Activated T-cell treated with anti-CD3 and anti-CD28 coated beads, Interleukin-2, amount 50 U/mL, for 24 hours (primary cell): ENCODE results near the gene EML1.

Experiments used
- DNase-seq: peaks from one replicate; pipeline ENCODE4 v3.0.0-alpha.2; 2020
- H3K27ac Mint-ChIP-seq: 2 replicates; pipeline ENCODE4 v1.8.0; 2020; ENCODE audit warnings: mild to moderate bottlenecking, mixed read lengths
- H3K27me3 Mint-ChIP-seq: 2 replicates; pipeline ENCODE4 v1.8.0; 2020; ENCODE audit warnings: mixed read lengths
- H3K36me3 Mint-ChIP-seq: 2 replicates; pipeline ENCODE4 v1.8.0; 2020; ENCODE audit warnings: low read depth, mixed read lengths
- H3K4me1 Mint-ChIP-seq: 2 replicates; pipeline ENCODE4 v1.8.0; 2020; ENCODE audit warnings: low read depth, mixed read lengths
- H3K4me3 Mint-ChIP-seq: 2 replicates; pipeline ENCODE4 v1.8.0; 2020; ENCODE audit warnings: mild to moderate bottlenecking, moderate library complexity, mixed read lengths
- H3K9me3 Mint-ChIP-seq: 2 replicates; pipeline ENCODE4 v1.8.0; 2020; ENCODE audit warnings: mixed read lengths

EML1 gene

DNA sequence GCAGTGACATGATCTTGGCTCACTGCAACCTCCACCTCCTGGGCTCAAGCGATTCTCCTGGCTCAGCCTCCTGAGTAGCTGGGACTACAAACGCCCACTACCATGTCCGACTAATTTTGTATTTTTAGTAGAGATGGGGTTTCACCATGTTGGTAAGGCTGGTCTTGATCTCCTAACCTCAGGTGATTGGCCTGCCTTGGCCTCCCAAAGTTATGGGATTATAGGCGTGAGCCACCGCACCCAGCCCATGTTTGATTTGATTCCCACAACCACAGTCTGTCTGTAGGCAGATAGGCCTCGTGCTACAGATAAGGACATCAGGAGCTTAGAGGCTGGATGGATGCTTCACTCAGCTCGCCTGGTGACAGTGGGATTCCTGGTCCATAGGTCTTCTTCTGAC lies 23.0 kb downstream of the EML1 start:
- H3K27me3 Mint-ChIP-seq: peaks cover 39% of the 10 kb centered on the region
- H3K36me3 Mint-ChIP-seq: no peaks in the 10 kb centered on the region
- no peak overlapping the region for H3K4me3 Mint-ChIP-seq
- no peak overlapping the region for H3K27ac Mint-ChIP-seq
- DNase-seq: no peak
- no peaks in the 10 kb centered on the region for H3K9me3 Mint-ChIP-seq
- H3K4me1 Mint-ChIP-seq: peaks cover 14% of the 10 kb centered on the region

DNA sequence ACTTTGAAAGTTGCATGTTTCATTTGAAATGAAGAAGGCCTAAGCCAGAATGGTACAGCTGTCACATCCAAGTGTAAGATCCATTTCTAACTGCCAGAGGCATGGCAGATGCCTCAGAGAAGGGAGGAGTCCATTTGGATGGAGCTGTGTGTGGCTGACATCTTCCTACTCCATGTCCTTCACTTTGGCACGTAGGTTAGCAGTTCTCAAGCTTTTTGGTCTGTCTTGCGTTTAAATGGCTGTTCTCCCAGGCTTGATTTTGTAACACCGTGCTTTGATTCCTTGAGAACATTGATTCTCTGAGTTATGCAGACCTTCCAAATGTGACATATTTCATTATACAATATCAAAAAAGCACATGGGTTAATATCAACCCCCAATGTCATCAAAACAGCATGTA lies 23.4 kb downstream of the EML1 start:
- Mint-ChIP-seq H3K27ac (no peak overlapping the region), H3K9me3 (no peaks in the 10 kb centered on the region), H3K4me1 (peaks cover 17% of the 10 kb centered on the region), H3K4me3 (no peak overlapping the region), H3K27me3 (peaks cover 41% of the 10 kb centered on the region), H3K36me3 (no peaks in the 10 kb centered on the region)
- DNase-seq: no peak

DNA sequence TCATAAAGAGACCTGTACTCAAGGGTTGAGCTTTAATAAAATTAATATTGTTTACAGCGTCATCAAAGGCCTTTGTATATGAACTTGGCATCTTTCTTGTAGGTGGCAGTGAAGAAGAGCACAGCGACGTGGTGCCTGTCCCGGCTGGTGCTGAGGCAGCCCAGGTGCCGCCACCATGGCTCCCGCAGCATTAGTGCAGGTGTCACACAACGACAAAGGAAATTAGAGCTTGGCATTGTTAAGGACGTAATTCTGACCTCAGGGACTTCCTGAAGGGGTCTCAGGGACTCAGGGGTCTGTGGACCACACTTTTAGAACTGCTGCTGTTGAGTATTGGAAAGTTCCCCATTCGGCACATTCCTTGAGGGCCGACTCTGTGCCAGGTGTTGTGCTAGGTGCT lies 24.1 kb downstream of the EML1 start:
- Mint-ChIP-seq H3K27ac (no peak overlapping the region), H3K36me3 (no peaks in the 10 kb centered on the region), H3K4me3 (no peak overlapping the region), H3K9me3 (no peaks in the 10 kb centered on the region), H3K4me1 (peaks cover 24% of the 10 kb centered on the region), H3K27me3 (peaks cover 45% of the 10 kb centered on the region)
- DNase-seq: no peak

DNA sequence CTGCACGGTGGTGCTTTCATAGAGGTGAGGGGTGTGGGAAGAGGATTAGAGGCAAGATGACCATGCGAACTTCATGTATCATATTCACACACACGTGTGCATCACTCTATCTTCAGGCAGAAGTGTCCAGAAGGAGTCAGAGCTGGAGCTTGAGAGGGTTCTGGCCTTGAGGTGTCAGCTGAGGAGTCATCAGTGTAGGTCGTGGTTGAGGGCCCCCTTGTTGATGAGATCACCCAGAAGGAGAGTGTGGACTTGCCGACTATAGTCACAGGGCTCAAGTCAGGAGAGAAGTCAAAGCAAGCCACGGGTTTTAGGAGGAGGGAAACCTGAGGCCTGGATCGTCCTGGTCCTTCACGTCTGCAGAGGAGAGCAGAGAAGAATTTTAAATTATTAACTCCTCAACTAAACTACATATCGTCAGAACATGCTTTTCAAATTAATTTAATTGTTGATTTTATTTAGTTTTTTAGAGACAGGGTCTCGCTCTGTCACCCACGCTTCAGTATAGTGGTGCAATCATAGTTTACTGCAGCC lies 25.4 kb downstream of the EML1 start:
- Mint-ChIP-seq H3K9me3 (no peaks in the 10 kb centered on the region), H3K36me3 (no peaks in the 10 kb centered on the region), H3K4me1 (peaks cover 30% of the 10 kb centered on the region), H3K4me3 (no peak overlapping the region), H3K27ac (no peak overlapping the region), H3K27me3 (peaks cover 54% of the 10 kb centered on the region)
- DNase-seq: no peak

DNA sequence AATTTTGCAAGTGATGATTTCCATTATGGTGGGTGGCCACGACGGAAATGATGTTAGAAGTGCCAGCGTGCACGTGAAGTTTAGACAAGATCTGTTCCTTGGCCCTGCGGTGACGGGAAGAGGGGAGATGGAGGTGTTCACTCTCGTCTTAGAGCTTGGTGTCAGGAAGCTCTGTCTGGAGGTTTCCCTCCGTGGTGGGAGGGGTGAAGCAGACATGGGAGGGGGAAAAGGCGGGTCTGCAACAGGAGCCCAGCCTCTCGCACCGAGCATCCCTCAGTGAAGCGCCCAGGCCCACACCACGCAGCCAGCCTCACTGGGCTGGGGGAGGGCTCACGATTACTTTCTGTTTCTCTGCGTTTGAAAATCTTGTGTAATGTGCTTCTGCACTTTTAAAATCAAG lies 26.3 kb downstream of the EML1 start:
- Mint-ChIP-seq H3K27me3 (peaks cover 57% of the 10 kb centered on the region), H3K4me1 (peaks cover 30% of the 10 kb centered on the region), H3K9me3 (no peaks in the 10 kb centered on the region), H3K27ac (peak overlapping the region; percentile 2), H3K36me3 (no peaks in the 10 kb centered on the region), H3K4me3 (no peak overlapping the region)
- no peak for DNase-seq

DNA sequence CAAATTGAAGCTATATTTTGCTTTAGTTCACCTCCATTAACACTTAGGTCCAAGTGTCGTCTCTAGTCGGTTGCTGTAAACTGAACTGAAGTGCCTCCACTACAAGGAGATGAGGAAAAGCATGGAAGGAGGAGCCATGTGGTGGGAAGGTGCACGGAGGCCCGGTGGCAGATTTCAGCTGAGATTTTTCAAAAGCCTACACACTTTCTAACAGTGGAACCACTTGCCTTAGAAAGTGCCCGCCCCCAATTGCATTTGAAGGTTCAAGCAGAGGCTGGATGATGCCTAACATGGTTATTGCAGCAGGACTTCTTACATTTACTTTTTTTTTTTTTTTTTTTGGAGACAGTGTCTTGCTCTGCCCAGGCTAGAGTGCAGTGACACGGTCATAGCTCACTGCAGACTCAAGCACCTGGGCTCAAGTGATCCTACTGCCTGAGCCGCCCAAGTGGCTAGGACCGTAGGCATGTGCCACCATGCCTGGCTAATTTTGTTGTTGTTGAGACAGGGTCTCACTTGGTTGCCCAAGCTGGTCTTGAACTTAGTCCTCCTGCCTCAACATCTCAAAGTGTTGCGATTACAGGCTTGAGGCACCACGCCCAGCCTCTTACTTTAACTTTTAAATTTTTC lies 27.6 kb downstream of the EML1 start:
- no peaks in the 10 kb centered on the region for H3K36me3 Mint-ChIP-seq
- H3K27me3 Mint-ChIP-seq: peaks cover 62% of the 10 kb centered on the region
- peaks cover 30% of the 10 kb centered on the region for H3K4me1 Mint-ChIP-seq

DNA sequence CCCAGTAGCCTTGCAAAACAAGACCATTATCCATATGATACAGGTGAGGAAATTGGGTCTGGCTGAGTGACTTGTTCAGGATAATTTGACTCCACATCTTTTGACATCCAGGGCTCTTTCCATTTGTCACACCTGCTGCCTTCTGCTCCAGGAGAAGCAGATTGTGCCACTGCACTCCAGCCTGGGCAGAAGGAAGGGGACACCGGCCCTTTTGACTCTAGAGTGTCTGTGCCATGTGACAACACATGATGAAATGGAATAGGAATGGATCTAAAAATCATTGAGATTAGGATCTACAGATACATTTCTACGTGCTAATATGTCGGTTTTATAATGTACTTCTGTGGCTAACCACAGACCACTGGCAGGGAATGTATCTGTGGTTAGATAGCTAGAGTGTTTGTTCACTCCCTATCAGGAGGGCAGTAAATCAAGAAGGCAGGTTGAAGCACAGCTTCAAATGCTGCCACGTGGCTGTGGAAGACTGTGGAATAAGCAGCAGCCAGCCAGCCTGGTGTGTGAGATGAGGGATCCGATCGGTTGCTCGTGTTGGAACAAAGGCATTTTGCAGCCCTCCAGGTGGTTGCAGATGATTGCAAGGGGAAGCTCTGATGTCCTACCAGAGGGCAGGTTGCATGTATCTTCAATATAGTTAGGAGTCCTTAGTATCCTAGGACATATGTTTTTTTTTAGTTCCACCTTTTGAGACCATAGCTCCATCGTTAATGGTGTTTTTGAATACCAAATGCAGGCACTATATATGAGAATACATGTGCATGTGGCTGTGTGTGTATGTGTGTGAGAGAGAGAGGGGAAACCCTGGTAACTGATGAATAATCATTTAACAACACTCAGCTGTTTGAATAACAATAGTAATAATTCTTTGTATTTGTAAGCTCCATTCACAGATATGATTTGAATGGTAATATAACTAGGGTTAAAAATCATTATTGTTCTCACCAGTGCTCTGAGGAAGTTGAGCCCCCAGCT lies 28.6 kb downstream of the EML1 start:
- Mint-ChIP-seq H3K36me3 (no peaks in the 10 kb centered on the region), H3K27ac (no peak overlapping the region), H3K4me1 (peaks cover 30% of the 10 kb centered on the region), H3K9me3 (no peaks in the 10 kb centered on the region), H3K4me3 (no peak overlapping the region), H3K27me3 (peaks cover 69% of the 10 kb centered on the region)
- no peak for DNase-seq

More for the DNA sequence above, 27.6 kb downstream of the EML1 start:
- Mint-ChIP-seq H3K9me3 (no peaks in the 10 kb centered on the region), H3K27ac (no peak overlapping the region), H3K4me3 (no peak overlapping the region)
- no peak for DNase-seq

DNA sequence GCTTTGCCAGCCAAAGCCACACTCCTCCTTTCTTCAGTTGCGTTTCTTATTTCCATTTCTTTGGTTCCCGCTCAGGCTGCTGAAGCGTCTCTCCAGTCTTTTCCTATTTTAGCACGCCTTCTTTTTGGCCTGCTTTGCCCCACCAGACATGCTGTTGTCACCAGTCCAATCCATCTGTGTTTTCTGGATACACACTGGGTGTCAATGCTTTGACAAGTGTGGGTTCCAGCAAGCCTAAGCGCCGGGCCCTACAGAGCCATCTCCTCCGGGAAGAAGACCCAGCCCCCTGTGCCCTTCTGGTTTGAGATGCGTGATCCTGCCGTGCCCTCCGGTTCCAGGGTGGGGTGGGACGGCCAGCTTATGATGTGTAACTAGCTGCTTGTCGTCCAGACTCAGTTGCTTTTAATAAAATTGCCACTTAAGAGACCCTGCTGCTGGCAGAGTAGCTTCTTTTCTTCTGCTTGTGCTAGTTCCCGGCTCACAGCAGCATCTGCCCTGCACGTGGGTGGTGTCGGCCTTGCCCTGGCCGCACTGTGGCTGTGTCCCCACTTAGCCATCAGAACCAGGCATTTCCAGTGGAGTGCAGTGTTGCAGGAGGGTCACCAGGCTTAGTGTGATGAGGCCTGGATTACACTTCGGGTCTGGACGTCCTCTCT lies 29.7 kb downstream of the EML1 start:
- no peak overlapping the region for H3K4me3 Mint-ChIP-seq
- H3K36me3 Mint-ChIP-seq: no peaks in the 10 kb centered on the region
- peaks cover 65% of the 10 kb centered on the region for H3K27me3 Mint-ChIP-seq
- no peak for DNase-seq
- H3K4me1 Mint-ChIP-seq: peaks cover 30% of the 10 kb centered on the region
- H3K9me3 Mint-ChIP-seq: no peaks in the 10 kb centered on the region
- no peak overlapping the region for H3K27ac Mint-ChIP-seq

DNA sequence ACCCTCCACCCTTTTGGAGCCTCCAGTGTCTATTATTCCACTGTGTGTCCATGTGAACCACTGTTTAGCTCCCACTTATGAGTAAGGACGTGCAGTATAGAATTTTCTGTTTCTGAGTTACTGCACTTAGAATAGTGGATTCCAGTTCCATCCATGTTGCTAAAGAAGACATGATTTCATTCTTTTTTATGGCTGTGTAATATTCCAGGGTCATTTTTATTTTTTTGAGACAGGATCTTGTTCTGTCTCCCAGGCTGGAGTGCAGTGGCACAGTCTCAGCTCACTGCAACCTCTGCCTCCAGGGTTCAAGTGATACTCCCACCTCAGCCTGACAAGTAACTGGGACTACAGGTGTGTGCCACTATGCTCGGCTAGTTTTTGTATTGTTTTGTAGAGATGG lies 31.6 kb downstream of the EML1 start:
- DNase-seq: no peak
- Mint-ChIP-seq H3K27me3 (peaks cover 57% of the 10 kb centered on the region), H3K4me1 (peaks cover 19% of the 10 kb centered on the region), H3K4me3 (no peak overlapping the region), H3K36me3 (no peaks in the 10 kb centered on the region), H3K9me3 (no peaks in the 10 kb centered on the region), H3K27ac (no peak overlapping the region)

DNA sequence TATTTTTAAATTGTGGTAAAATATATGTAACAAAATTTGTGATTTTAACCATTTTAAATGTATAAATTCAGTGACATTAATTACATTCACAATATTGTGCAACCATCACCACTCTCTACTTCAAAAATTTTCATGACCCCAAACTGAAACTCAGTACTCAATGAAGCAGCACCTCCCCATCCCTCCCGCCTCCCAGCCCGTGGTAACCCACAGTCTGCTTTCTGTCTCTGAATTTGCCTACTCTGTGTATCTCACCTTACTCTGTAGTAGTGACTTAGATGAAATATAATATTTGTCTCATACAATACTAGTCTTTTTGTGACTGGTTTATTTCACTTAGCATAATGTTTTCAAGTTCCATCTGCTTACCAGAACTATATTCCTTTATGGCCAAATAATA lies 36.2 kb downstream of the EML1 start:
- Mint-ChIP-seq H3K36me3 (no peaks in the 10 kb centered on the region), H3K27me3 (peaks cover 62% of the 10 kb centered on the region), H3K4me1 (peaks cover 3% of the 10 kb centered on the region), H3K9me3 (no peaks in the 10 kb centered on the region), H3K4me3 (no peak overlapping the region), H3K27ac (no peak overlapping the region)
- no peak for DNase-seq

DNA sequence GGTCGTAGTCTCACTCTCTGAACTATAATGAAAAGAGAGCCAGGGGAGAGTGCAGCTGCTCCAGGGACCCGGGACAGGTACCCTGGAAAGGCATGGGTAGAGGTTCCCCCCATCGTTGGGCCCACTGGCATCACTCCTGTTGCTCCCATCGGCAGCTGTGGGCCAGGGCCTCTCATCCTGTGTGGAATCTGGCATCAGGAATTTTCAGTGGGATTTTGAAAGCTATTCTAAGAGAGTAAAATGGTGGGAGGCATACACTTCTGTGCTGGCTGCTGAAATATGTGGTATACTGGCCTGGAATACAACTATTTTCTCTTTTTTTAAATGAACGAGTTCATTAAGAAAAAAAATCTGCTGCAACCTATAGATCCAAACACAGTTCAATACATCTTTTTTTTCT lies 38.1 kb downstream of the EML1 start:
- no peak for DNase-seq
- no peak overlapping the region for H3K4me3 Mint-ChIP-seq
- H3K27me3 Mint-ChIP-seq: peaks cover 66% of the 10 kb centered on the region
- H3K36me3 Mint-ChIP-seq: no peaks in the 10 kb centered on the region
- peaks cover 3% of the 10 kb centered on the region for H3K4me1 Mint-ChIP-seq
- no peak overlapping the region for H3K27ac Mint-ChIP-seq
- H3K9me3 Mint-ChIP-seq: no peaks in the 10 kb centered on the region

DNA sequence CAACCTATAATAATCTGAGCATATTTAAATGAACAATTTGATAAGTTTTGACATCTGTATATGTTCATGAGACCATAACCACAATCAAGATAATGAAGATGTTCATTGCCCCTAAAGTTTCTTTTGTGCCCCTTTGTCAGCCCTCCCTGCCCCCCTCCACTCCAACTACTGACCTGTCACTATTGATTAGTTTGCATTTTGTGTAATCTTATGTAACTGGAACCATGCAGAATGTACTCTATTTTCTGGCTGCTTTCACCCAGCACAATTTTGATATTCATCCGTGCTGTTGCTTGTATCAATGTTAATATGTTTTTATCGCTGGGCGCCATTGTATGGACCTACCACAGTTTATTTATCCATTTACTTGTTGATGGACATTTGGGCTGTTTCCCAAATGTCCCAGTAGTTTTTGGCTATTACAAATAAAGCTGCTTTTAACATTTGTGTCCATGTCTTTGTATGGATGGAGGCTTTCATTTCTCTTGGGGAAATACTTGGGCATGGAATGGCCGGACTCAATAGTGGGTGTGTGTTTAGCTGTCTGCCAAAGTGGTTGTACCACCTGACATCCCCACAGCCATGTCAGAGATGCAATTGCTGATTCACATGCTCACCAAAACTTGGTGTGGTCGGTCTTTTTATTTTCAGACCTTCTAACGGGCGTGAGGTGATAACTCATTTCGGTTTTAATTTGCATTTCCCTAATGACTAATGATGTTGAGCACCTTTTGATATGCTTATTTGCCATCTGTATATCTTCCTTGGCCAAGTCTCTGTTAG lies 38.9 kb downstream of the EML1 start:
- Mint-ChIP-seq H3K4me1 (peaks cover 3% of the 10 kb centered on the region), H3K9me3 (no peaks in the 10 kb centered on the region), H3K27me3 (peaks cover 65% of the 10 kb centered on the region), H3K36me3 (no peaks in the 10 kb centered on the region), H3K4me3 (no peak overlapping the region), H3K27ac (no peak overlapping the region)
- no peak for DNase-seq

DNA sequence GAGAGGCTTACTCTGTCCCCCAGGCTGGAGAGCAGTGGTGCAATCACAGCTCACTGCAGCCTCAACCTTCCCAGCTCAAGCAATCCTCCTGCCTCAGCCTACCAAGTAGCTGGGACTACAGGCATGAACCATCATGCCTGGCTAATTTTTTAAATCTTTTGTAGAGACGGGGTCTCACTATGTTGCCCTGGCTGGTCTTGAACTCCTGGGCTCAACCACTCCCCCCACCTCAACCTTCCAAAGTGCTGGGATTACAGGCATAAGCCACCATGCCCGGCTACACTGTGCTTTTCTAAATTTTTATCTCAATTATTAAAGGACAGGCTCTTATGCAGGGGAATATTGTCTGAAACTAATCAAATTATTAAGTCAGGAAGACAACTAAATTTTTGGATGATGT lies 44.6 kb downstream of the EML1 start:
- H3K27ac Mint-ChIP-seq: no peak overlapping the region
- no peaks in the 10 kb centered on the region for H3K36me3 Mint-ChIP-seq
- H3K4me3 Mint-ChIP-seq: no peak overlapping the region
- H3K4me1 Mint-ChIP-seq: no peaks in the 10 kb centered on the region
- H3K9me3 Mint-ChIP-seq: no peaks in the 10 kb centered on the region
- DNase-seq: no peak
- H3K27me3 Mint-ChIP-seq: peaks cover 80% of the 10 kb centered on the region

DNA sequence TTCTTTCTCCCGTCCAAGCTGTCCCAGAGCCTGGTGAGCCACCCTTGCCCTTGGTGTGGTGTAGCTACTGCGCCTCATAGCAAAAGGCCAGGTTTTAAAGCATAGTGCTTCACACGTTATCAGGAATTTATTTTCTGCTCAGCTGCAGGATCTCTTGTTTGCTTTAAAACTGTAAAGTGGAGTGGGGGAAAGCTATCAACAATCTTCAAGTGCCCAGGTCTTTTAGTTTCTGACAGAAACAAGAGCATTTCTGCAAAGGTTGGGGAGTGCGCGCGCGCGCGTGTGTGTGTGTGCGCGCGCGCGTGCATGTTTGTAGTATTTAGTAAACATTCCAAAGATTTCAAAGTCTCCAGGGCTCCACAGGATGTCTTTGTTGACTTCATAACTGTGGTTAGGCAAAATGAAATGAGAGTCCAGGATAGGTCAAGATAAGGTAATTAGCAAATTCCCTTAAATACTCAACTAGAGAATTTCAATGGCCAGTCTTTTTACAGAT lies 45.5 kb downstream of the EML1 start:
- H3K36me3 Mint-ChIP-seq: no peaks in the 10 kb centered on the region
- no peak overlapping the region for H3K4me3 Mint-ChIP-seq
- H3K9me3 Mint-ChIP-seq: no peaks in the 10 kb centered on the region
- no peak overlapping the region for H3K27ac Mint-ChIP-seq
- H3K27me3 Mint-ChIP-seq: peaks cover 78% of the 10 kb centered on the region
- DNase-seq: no peak
- H3K4me1 Mint-ChIP-seq: no peaks in the 10 kb centered on the region
